Measurements from ENCODE around the gene ZFP92.

- TF ChIP-seq CTCF (IDR thresholded peaks at IDR 0.05; ENCODE audit: insufficient read depth, low read depth, low read length) (no peak), EZH2 (IDR thresholded peaks at IDR 0.05; ENCODE audit: insufficient read depth, low read length) (no peak)
Measured at GRCh38 chrX:153392642-153393321, 18.5 kb upstream of the ZFP92 start.

Measured in astrocyte (in vitro differentiated cells and primary cell).